ENCODE measurements around the gene ST8SIA4. TPM values are rescaled to one million over a fixed set of nuclear protein-coding genes. Genes with fewer than 3 reads are reported as not detected.
"Not testable (repeated sequence)": the region's sequence is repeated elsewhere in the genome, so short reads cannot be mapped to it uniquely, and the experiment has no call there.

Gene ST8SIA4
- polyA plus RNA-seq, 2 donors = 0.35 to 0.36 TPM

GRCh38 chr5:100794218-100794617 is 108.9 kb downstream of the ST8SIA4 start:
- Histone ChIP-seq H3K4me3 (ENCODE audit: low read depth in 1 of 2, low read length in 2 of 2) (no peak overlapping the region), H3K27ac (ENCODE audit: low read depth in 2 of 2, low read length in 1 of 2) (no peak overlapping the region), H3K27me3 (ENCODE audit: control insufficient read depth in 1 of 2, insufficient read depth in 2 of 2, low read length in 2 of 2) (no peaks in the 10 kb centered on the region), H3K4me1 (ENCODE audit: control insufficient read depth in 2 of 2, insufficient read depth in 2 of 2, low read length in 1 of 2) (no peaks in the 10 kb centered on the region), H3K36me3 (ENCODE audit: control insufficient read depth in 2 of 2, insufficient read depth in 2 of 2, low read length in 1 of 2) (no peaks in the 10 kb centered on the region), H3K9me3 (ENCODE audit: control insufficient read depth in 2 of 2, insufficient read depth in 1 of 2, low read depth in 1 of 2, low read length in 1 of 2) (peaks cover 4 to 5% of the 10 kb centered on the region in 2 donors)
- 92 to 93% methylated on average over 3 of the region's 3 CpGs for WGBS, 2 donors

- Histone ChIP-seq H3K9me3 (ENCODE audit: control insufficient read depth in 2 of 2, insufficient read depth in 1 of 2, low read depth in 1 of 2, low read length in 1 of 2) (peaks cover 4 to 5% of the 10 kb centered on the region in 2 donors), H3K4me3 (ENCODE audit: low read depth in 1 of 2, low read length in 2 of 2) (no peak overlapping the region), H3K27ac (ENCODE audit: low read depth in 2 of 2, low read length in 1 of 2) (no peak overlapping the region), H3K27me3 (ENCODE audit: control insufficient read depth in 1 of 2, insufficient read depth in 2 of 2, low read length in 2 of 2) (no peaks in the 10 kb centered on the region), H3K36me3 (ENCODE audit: control insufficient read depth in 2 of 2, insufficient read depth in 2 of 2, low read length in 1 of 2) (no peaks in the 10 kb centered on the region), H3K4me1 (ENCODE audit: control insufficient read depth in 2 of 2, insufficient read depth in 2 of 2, low read length in 1 of 2) (no peaks in the 10 kb centered on the region)
- 48 to 67% methylated on average over 3 of the region's 3 CpGs for WGBS, 2 donors
Observed at GRCh38 chr5:100792781-100793180, 110.3 kb downstream of the ST8SIA4 start.

GRCh38 chr5:100791391-100791790 is 111.7 kb downstream of the ST8SIA4 start:
- H3K36me3 ChIP-seq (ENCODE audit: control insufficient read depth in 2 of 2, insufficient read depth in 2 of 2, low read length in 1 of 2) = no peaks in the 10 kb centered on the region
- H3K4me1 ChIP-seq (ENCODE audit: control insufficient read depth in 2 of 2, insufficient read depth in 2 of 2, low read length in 1 of 2) = no peaks in the 10 kb centered on the region
- 85 to 94% methylated on average over 2 of the region's 2 CpGs for WGBS, 2 donors

GRCh38 chr5:100790951-100791350 is 112.1 kb downstream of the ST8SIA4 start:
- 68 to 79% methylated on average over 2 of the region's 2 CpGs for WGBS, 2 donors
- no peaks in the 10 kb centered on the region for H3K36me3 ChIP-seq (ENCODE audit: control insufficient read depth in 2 of 2, insufficient read depth in 2 of 2, low read length in 1 of 2)
- peaks cover 4 to 5% of the 10 kb centered on the region in 2 donors for H3K9me3 ChIP-seq (ENCODE audit: control insufficient read depth in 2 of 2, insufficient read depth in 1 of 2, low read depth in 1 of 2, low read length in 1 of 2)
- H3K27me3 ChIP-seq (ENCODE audit: control insufficient read depth in 1 of 2, insufficient read depth in 2 of 2, low read length in 2 of 2) = no peaks in the 10 kb centered on the region
- H3K27ac ChIP-seq (ENCODE audit: low read depth in 2 of 2, low read length in 1 of 2) = no peak overlapping the region
- H3K4me1 ChIP-seq (ENCODE audit: control insufficient read depth in 2 of 2, insufficient read depth in 2 of 2, low read length in 1 of 2) = no peaks in the 10 kb centered on the region
- H3K4me3 ChIP-seq (ENCODE audit: low read depth in 1 of 2, low read length in 2 of 2) = no peak overlapping the region

More at GRCh38 chr5:100791391-100791790, 111.7 kb downstream of the ST8SIA4 start:
- no peak overlapping the region for H3K4me3 ChIP-seq (ENCODE audit: low read depth in 1 of 2, low read length in 2 of 2)
- peaks cover 4 to 5% of the 10 kb centered on the region in 2 donors for H3K9me3 ChIP-seq (ENCODE audit: control insufficient read depth in 2 of 2, insufficient read depth in 1 of 2, low read depth in 1 of 2, low read length in 1 of 2)
- H3K27ac ChIP-seq (ENCODE audit: low read depth in 2 of 2, low read length in 1 of 2) = no peak overlapping the region
- H3K27me3 ChIP-seq (ENCODE audit: control insufficient read depth in 1 of 2, insufficient read depth in 2 of 2, low read length in 2 of 2) = no peaks in the 10 kb centered on the region

GRCh38 chr5:100790170-100790665 is 112.9 kb downstream of the ST8SIA4 start:
- no peak overlapping the region for H3K27ac ChIP-seq (ENCODE audit: low read depth in 2 of 2, low read length in 1 of 2)
- 41 to 64% methylated on average over 4 of the region's 4 CpGs for WGBS, 2 donors
- no peak overlapping the region for H3K4me3 ChIP-seq (ENCODE audit: low read depth in 1 of 2, low read length in 2 of 2)
- H3K9me3 ChIP-seq (ENCODE audit: control insufficient read depth in 2 of 2, insufficient read depth in 1 of 2, low read depth in 1 of 2, low read length in 1 of 2) = peaks cover 4 to 5% of the 10 kb centered on the region in 2 donors
- no peaks in the 10 kb centered on the region for H3K27me3 ChIP-seq (ENCODE audit: control insufficient read depth in 1 of 2, insufficient read depth in 2 of 2, low read length in 2 of 2)
- H3K4me1 ChIP-seq (ENCODE audit: control insufficient read depth in 2 of 2, insufficient read depth in 2 of 2, low read length in 1 of 2) = no peaks in the 10 kb centered on the region
- H3K36me3 ChIP-seq (ENCODE audit: control insufficient read depth in 2 of 2, insufficient read depth in 2 of 2, low read length in 1 of 2) = no peaks in the 10 kb centered on the region

- H3K9me3 ChIP-seq (ENCODE audit: control insufficient read depth in 2 of 2, insufficient read depth in 1 of 2, low read depth in 1 of 2, low read length in 1 of 2) = peaks cover 4 to 5% of the 10 kb centered on the region in 2 donors
- H3K27me3 ChIP-seq (ENCODE audit: control insufficient read depth in 1 of 2, insufficient read depth in 2 of 2, low read length in 2 of 2) = no peaks in the 10 kb centered on the region
- no peak overlapping the region for H3K4me3 ChIP-seq (ENCODE audit: low read depth in 1 of 2, low read length in 2 of 2)
- H3K27ac ChIP-seq (ENCODE audit: low read depth in 2 of 2, low read length in 1 of 2) = no peak overlapping the region
- H3K36me3 ChIP-seq (ENCODE audit: control insufficient read depth in 2 of 2, insufficient read depth in 2 of 2, low read length in 1 of 2) = no peaks in the 10 kb centered on the region
- H3K4me1 ChIP-seq (ENCODE audit: control insufficient read depth in 2 of 2, insufficient read depth in 2 of 2, low read length in 1 of 2) = no peaks in the 10 kb centered on the region
- WGBS, 2 donors = 67 to 71% methylated on average over 5 of the region's 5 CpGs
Observed at GRCh38 chr5:100789694-100790093, 113.4 kb downstream of the ST8SIA4 start.

- 73 to 77% methylated on average over 2 of the region's 2 CpGs for WGBS, 2 donors
- Histone ChIP-seq H3K36me3 (ENCODE audit: control insufficient read depth in 2 of 2, insufficient read depth in 2 of 2, low read length in 1 of 2) (no peaks in the 10 kb centered on the region), H3K27ac (ENCODE audit: low read depth in 2 of 2, low read length in 1 of 2) (no peak overlapping the region), H3K4me3 (ENCODE audit: low read depth in 1 of 2, low read length in 2 of 2) (no peak overlapping the region), H3K9me3 (ENCODE audit: control insufficient read depth in 2 of 2, insufficient read depth in 1 of 2, low read depth in 1 of 2, low read length in 1 of 2) (no peaks in the 10 kb centered on the region), H3K27me3 (ENCODE audit: control insufficient read depth in 1 of 2, insufficient read depth in 2 of 2, low read length in 2 of 2) (no peaks in the 10 kb centered on the region), H3K4me1 (ENCODE audit: control insufficient read depth in 2 of 2, insufficient read depth in 2 of 2, low read length in 1 of 2) (no peaks in the 10 kb centered on the region)
Observed at GRCh38 chr5:100788417-100788816, 114.7 kb downstream of the ST8SIA4 start.

GRCh38 chr5:100787648-100788047 is 115.4 kb downstream of the ST8SIA4 start:
- 94% methylated on average over 2 of the region's 2 CpGs for WGBS, 2 donors
- Histone ChIP-seq H3K27me3 (ENCODE audit: control insufficient read depth in 1 of 2, insufficient read depth in 2 of 2, low read length in 2 of 2) (no peaks in the 10 kb centered on the region), H3K9me3 (ENCODE audit: control insufficient read depth in 2 of 2, insufficient read depth in 1 of 2, low read depth in 1 of 2, low read length in 1 of 2) (no peaks in the 10 kb centered on the region), H3K36me3 (ENCODE audit: control insufficient read depth in 2 of 2, insufficient read depth in 2 of 2, low read length in 1 of 2) (no peaks in the 10 kb centered on the region), H3K27ac (ENCODE audit: low read depth in 2 of 2, low read length in 1 of 2) (no peak overlapping the region), H3K4me1 (ENCODE audit: control insufficient read depth in 2 of 2, insufficient read depth in 2 of 2, low read length in 1 of 2) (no peaks in the 10 kb centered on the region), H3K4me3 (ENCODE audit: low read depth in 1 of 2, low read length in 2 of 2) (no peak overlapping the region)

- not testable (repeated sequence) for H3K4me1 ChIP-seq (ENCODE audit: control insufficient read depth in 2 of 2, insufficient read depth in 2 of 2, low read length in 1 of 2); H3K36me3 ChIP-seq (ENCODE audit: control insufficient read depth in 2 of 2, insufficient read depth in 2 of 2, low read length in 1 of 2); H3K27ac ChIP-seq (ENCODE audit: low read depth in 2 of 2, low read length in 1 of 2); H3K4me3 ChIP-seq (ENCODE audit: low read depth in 1 of 2, low read length in 2 of 2); H3K27me3 ChIP-seq (ENCODE audit: control insufficient read depth in 1 of 2, insufficient read depth in 2 of 2, low read length in 2 of 2); H3K9me3 ChIP-seq (ENCODE audit: control insufficient read depth in 2 of 2, insufficient read depth in 1 of 2, low read depth in 1 of 2, low read length in 1 of 2)
- WGBS, 2 donors = 96 to 97% methylated on average over 17 to 19 of the region's 19 CpGs
Observed at GRCh38 chr5:100785536-100785935, 117.5 kb downstream of the ST8SIA4 start.

GRCh38 chr5:100780376-100780870 is 122.7 kb downstream of the ST8SIA4 start:
- H3K27ac ChIP-seq (ENCODE audit: low read depth in 2 of 2, low read length in 1 of 2) = no peak overlapping the region
- WGBS, 2 donors = 68 to 73% methylated on average over 4 of the region's 4 CpGs

More at GRCh38 chr5:100780376-100780870, 122.7 kb downstream of the ST8SIA4 start:
- no peaks in the 10 kb centered on the region for H3K36me3 ChIP-seq (ENCODE audit: control insufficient read depth in 2 of 2, insufficient read depth in 2 of 2, low read length in 1 of 2)
- no peaks in the 10 kb centered on the region for H3K4me1 ChIP-seq (ENCODE audit: control insufficient read depth in 2 of 2, insufficient read depth in 2 of 2, low read length in 1 of 2)
- H3K4me3 ChIP-seq (ENCODE audit: low read depth in 1 of 2, low read length in 2 of 2) = no peak overlapping the region
- H3K27me3 ChIP-seq (ENCODE audit: control insufficient read depth in 1 of 2, insufficient read depth in 2 of 2, low read length in 2 of 2) = no peaks in the 10 kb centered on the region
- no peaks in the 10 kb centered on the region for H3K9me3 ChIP-seq (ENCODE audit: control insufficient read depth in 2 of 2, insufficient read depth in 1 of 2, low read depth in 1 of 2, low read length in 1 of 2)
